ENCODE results near the gene TBC1D4.
"Not testable (repeated sequence)": the region's sequence is repeated elsewhere in the genome, so short reads cannot be mapped to it uniquely, and the experiment has no call there.

Gene TBC1D4

GRCh38 chr13:75357576-75358289 lies 124.2 kb downstream of the TBC1D4 start:
- DNase-seq (ENCODE audit: low read depth) = peak; percentile 56

DNA sequence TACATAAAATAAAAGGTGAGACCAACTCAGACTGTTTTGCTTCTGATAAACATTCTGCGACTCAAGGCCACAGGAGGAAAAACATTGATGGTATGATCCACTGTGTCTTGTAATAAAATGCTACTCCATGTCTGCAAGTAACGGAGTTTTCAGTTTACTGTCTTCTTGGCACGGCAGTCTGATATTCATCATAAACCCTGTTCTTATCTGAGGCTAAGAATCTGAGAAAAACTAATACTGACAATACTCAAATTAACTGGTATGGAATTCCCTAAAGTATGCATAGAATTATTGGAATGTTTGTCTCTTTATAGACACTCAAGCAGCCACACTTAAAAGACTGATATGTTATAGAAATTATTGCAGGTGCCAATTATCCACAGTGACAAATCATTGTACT lies 125.5 kb downstream of the TBC1D4 start:
- no peak for DNase-seq (ENCODE audit: low read depth)

DNA sequence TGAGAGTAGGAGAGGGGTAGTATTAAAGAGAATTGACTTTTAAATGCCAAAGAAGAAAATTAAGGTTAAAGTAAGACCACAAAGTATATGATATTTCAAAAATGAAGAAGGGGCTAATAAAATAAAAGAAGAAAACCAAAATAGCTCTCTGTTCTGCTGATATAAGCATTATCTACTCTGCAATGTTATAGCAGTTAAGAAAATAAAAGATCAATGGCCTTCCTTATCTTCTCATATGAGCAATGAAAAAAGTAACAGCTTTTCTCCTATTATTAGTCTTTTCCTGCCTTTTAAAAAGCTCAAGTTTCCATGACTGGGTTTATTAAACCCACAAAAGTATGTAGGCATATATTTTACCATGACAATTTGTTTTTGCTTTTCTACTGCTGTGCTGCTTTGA lies 126.4 kb downstream of the TBC1D4 start:
- no peak for DNase-seq (ENCODE audit: low read depth)

DNA sequence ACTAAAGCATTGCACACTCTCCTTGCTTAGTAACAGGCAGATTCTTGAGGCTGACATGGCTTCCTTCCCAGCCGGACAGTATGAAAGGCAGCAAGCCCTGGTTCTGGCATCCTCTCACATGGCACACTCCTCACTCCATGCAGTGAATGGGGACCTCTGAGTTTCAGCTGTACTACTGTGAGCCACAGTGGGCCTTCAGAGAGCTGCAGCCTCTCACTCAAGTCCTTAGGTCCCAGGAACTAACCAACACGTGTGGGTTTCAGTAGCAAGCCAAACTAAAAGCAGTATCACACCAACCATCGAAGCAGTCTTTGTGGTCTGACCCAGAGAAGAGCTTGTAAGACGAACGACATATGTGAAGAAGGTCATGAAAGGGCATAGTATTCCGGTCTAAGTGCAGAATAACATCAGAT lies 128.2 kb downstream of the TBC1D4 start:
- no peak for DNase-seq (ENCODE audit: low read depth)

DNA sequence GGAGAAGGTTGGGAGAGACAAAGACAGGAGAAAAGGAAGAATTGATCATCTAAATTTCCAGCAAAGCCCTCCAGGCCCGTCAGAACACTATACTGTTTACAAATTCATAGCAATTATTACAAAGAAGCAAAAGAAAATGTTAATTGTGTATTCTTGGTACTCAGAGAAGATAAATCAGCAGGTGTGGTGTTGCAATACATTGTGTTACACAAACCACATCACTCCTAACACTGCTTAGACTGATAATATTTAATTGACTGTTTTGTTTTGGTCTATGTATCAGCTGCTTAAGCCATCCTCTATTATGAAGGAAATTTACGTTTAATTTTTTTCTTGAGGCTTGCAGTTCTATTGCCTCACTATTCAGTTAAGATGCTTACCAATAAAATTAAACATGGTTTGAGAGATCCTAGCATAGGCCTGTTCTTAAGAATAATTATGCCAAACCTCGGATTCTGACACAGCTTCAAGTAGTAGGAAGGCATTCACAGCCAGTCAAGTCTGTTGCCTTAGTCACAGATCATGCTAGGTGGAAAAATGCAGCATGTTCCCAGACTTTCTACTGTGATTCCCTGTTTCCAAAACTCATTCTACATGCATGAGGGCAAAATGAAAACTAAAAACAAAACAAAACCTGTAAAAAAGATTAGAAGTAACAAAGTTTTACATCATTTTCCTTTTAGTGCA lies 129.2 kb downstream of the TBC1D4 start:
- DNase-seq (ENCODE audit: low read depth) = no peak

DNA sequence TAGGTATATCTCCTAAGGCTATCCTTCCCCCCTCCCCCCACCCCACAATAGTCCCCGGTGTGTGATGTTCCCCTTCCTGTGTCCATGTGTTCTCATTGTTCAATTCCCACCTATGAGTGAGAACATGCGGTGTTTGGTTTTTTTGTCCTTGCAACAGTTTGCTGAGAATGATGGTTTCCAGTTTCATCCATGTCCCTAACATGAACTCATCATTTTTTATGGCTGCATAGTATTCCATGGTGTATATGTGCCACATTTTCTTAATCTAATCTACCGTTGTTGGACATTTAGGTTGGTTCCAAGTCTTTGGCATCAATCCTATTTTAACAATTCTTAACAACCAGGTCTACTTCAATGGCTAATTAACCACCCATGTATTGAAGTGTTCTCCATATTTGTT lies 130.4 kb downstream of the TBC1D4 start:
- DNase-seq (ENCODE audit: low read depth) = not testable (repeated sequence)

DNA sequence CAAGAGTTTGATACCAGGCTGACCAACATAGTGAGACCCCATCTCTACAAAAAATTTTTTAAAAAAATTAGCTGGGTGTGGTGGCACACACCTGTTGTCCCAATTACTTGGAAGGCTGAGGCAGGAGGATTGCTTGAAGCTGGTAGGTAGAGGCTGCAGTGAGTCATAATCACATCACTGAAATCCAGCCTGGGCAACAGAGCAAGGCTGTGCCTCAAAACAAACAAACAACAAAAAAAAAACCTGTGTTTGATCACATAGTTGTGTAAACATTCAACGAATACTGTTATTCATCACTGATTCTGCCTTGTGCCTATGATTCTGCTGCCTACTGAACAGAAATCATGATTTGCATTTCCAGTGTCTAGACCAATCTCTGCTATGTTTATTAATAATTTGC lies 134.0 kb downstream of the TBC1D4 start:
- no peak for DNase-seq (ENCODE audit: low read depth)

DNA sequence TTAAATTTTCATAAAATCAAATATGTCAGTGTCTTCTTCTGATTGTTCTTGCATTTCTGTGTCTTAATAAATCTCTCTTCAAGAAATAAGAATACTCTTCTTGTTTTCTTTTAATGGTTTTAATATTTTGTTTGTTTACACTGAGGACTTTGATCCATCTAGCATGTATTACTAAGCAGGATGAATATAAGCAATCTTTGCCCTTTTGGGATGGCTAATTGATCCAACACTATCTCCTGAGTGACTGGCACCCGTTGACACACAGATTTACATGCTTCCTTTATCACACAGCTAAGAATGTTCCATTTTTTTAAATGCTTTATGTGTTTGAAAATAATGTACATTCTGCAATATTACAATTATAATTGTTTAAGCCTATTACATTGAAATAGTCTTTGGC lies 134.5 kb downstream of the TBC1D4 start:
- no peak for DNase-seq (ENCODE audit: low read depth)

DNA sequence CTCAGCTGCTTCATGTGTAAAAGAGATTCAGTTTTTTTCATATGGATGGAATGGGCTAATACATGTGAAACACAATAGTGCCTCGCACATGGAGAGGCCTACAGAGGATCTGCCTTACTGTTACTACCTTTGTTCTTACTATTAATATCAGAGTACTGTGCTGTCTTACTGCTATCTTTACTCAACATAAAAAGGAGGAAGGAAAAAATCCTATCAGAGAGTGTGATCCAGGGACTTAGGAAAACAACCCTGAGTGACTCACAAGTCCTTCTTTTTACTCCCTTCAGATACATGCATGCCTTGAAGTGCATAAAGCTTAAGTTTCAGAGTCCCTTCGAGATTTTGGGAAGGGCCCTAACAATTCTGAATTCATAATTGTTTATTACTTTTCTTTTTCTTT lies 136.8 kb downstream of the TBC1D4 start:
- DNase-seq (ENCODE audit: low read depth) = no peak

DNA sequence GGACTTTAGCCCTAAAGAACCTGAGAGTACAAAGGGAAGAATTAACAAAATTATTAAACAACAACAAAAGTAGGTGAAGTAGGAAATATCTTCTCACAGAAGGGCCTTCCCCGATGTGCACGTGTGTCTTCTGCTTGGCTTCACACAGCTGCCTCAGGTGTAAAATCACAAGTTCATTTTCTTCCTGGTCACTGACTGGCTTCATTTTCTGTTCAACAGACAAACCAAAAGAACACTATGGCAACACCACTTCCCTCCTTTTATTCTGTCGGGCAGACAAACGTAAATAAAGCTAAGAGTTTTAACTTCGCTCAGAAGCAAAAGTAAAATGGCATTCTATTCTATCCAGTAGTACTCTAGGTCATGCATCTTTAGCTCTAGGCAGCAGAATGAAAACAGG lies 140.9 kb downstream of the TBC1D4 start:
- DNase-seq (ENCODE audit: low read depth) = no peak

- DNase-seq (ENCODE audit: low read depth) = no peak
Observed at GRCh38 chr13:75339635-75340374, 142.2 kb downstream of the TBC1D4 start.

- DNase-seq (ENCODE audit: low read depth) = no peak
Observed at GRCh38 chr13:75334634-75335447, 147.1 kb downstream of the TBC1D4 start.

- no peak for DNase-seq (ENCODE audit: low read depth)
Observed at GRCh38 chr13:75333103-75333502, 148.9 kb downstream of the TBC1D4 start.

- no peak for DNase-seq (ENCODE audit: low read depth)
Observed at GRCh38 chr13:75331792-75332349, 150.1 kb downstream of the TBC1D4 start.

DNA sequence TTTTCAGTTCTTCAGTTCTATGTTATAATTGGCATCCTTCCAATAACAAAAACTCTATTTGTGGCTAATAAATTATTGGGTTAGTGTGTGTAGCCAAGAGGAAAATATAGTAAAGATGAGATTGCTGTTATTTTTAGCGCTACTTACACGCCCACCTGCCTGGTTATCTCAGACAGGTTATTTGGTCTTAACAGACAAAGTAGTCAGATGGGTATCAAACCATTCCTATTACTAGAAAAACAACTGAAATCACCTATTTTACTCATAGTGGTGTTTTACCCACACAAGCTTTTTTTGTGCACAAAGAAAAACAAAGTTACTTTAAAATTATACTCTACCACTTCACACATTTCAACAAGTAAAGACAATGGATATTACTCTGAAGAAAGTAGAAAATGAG lies 151.2 kb downstream of the TBC1D4 start:
- no peak for DNase-seq (ENCODE audit: low read depth)

DNA sequence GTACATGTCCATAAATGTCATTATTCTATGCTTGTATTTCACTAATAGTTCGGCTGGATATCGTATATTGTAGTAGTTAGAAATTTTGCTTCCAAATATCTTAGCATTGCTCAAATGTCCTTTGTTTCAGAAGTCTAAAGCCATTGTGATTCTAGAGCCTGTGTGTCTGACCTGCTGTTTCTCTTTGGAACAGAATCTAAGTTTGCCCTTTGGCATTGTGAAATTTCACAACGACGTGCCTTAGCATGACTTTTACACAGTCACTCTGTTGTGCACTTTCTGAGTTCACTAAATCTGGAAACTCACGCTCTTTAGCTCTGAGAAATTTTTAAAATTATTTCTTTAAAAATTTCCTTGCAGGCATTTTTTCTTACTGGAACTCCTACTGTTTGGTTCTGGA lies 152.2 kb downstream of the TBC1D4 start:
- DNase-seq (ENCODE audit: low read depth) = no peak

DNA sequence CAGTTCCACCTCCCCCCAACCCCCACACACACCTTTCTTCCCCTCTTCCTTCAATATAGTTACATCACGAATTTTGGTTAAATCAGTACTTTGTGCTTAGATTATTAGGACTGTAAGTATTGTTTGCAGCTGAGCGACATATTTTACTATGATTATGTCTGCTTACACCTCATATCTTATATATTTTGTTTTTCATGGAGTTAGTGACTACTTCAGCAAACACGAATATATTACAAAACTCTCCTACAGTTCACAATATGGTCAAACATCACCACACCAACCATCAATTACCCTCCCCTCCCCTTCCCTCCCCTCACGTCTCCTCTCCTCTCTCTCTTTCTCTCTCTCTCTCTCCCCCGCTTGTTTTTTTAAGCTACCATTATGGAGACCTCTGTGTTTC lies 152.9 kb downstream of the TBC1D4 start:
- DNase-seq (ENCODE audit: low read depth) = no peak

- no peak for DNase-seq (ENCODE audit: low read depth)
Observed at GRCh38 chr13:75327135-75327510, 154.8 kb downstream of the TBC1D4 start.

DNA sequence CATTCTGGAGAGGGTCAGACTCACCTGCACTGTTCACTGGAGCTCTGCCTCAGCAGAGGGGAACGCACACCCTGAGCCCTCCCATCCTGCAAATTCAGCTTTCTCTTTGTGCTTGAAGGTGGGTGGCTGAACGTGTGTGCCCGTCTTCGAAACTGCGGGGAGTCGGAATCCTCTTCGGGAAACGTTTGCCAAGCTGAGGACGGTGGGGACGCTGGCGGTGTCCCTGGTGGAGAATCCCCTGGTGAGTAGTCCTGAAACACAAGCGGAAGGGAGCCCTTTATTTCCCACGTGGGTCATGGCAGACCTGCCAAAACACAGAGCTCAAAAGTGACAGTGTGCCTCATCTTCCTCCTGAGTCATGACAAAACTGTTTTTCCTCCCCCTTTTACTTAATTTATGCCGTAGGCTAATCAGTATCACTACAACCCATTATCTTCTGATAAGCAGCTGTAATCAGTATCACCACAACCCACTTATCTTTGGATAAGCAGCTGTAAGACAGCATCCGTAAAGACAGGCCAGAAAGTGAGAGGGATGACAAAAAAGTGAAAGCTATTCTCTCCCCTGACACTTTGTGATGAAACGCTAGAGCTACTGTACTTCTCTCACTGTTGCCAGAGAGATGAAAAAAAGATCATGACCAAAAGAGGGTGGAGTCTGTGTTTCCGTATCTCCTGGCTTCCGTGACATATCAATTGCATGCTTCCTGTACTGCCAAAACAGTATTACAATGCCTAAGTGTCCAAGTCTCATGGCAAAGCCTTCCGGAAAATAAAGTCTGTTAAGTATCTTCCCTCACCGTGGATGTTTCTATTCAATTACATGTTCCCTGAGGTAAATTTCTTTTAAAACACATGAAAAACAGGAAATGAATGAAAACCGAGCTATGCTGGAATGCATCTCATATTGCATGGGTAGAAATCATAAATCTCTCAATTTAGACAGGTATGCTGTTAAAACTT lies 155.5 kb downstream of the TBC1D4 start:
- peak; percentile 64 for DNase-seq (ENCODE audit: low read depth)

GRCh38 chr13:75325711-75326110 lies 156.3 kb downstream of the TBC1D4 start:
- DNase-seq (ENCODE audit: low read depth) = no peak

- no peak for DNase-seq (ENCODE audit: low read depth)
Observed at GRCh38 chr13:75324413-75324940, 157.5 kb downstream of the TBC1D4 start.

Measured in activated T-cell treated with anti-CD3 and anti-CD28 coated beads for 24 hours (primary cell).